ENCODE results near the gene SERP2. TPM values are rescaled to one million over a fixed set of nuclear protein-coding genes. Genes with fewer than 3 reads are reported as not detected.

SERP2 gene
- total RNA-seq, 1 donor from 2014 or later: 2.4 TPM

GRCh38 chr13:44435142-44435918 lies 61.7 kb downstream of the SERP2 start:
- peaks cover 9% of the 10 kb centered on the region for H3K36me3 Mint-ChIP-seq (ENCODE audit: low read depth, unreplicated experiment)
- peak; percentile 96 for DNase-seq (ENCODE audit: low read depth)
- peaks cover 16% of the 10 kb centered on the region for H3K36me3 ChIP-seq (ENCODE audit: insufficient read depth, low read length)
- peaks cover 29% of the 10 kb centered on the region for H3K4me1 Mint-ChIP-seq (ENCODE audit: low read depth, unreplicated experiment)
- H3K4me2 ChIP-seq (ENCODE audit: low read length): peak overlapping the region; percentile 82
- H3K27ac ChIP-seq (ENCODE audit: low read depth, low read length): peak overlapping the region; percentile 95
- H3K27me3 ChIP-seq (ENCODE audit: insufficient read depth, low read length): no peaks in the 10 kb centered on the region
- peak overlapping the region; percentile 91 for H3K27ac Mint-ChIP-seq (ENCODE audit: unreplicated experiment)
- no peaks in the 10 kb centered on the region for H3K27me3 Mint-ChIP-seq (ENCODE audit: low read depth, unreplicated experiment)
- H3K9me3 ChIP-seq (ENCODE audit: insufficient read depth, low read depth, low read length): no peaks in the 10 kb centered on the region
- H3K9me3 Mint-ChIP-seq (ENCODE audit: unreplicated experiment): no peaks in the 10 kb centered on the region
- FAIRE-seq: peak; percentile 79
- peak overlapping the region; percentile 99 for H3K4me3 ChIP-seq (ENCODE audit: insufficient read depth, low read depth, low read length)
- peak overlapping the region; percentile 99 for H3K9ac ChIP-seq (ENCODE audit: low read length)
- peak overlapping the region; percentile 95 for H3K4me3 Mint-ChIP-seq (ENCODE audit: unreplicated experiment)
- TF ChIP-seq CTCF (IDR thresholded peaks at IDR 0.05; ENCODE audit: insufficient read depth, low read depth, low read length) (no peak), EZH2 (IDR thresholded peaks at IDR 0.05; ENCODE audit: insufficient read depth, low read length) (no peak)
- peaks cover 46% of the 10 kb centered on the region for H3K79me2 ChIP-seq (ENCODE audit: insufficient read depth, low read length)
- peaks cover 58% of the 10 kb centered on the region for H4K20me1 ChIP-seq (ENCODE audit: insufficient read depth, low read length)
- peaks cover 22% of the 10 kb centered on the region for H3K4me1 ChIP-seq (ENCODE audit: insufficient read depth, low read length)
- no peak overlapping the region for H2AFZ ChIP-seq (ENCODE audit: low read depth, low read length)

DNA sequence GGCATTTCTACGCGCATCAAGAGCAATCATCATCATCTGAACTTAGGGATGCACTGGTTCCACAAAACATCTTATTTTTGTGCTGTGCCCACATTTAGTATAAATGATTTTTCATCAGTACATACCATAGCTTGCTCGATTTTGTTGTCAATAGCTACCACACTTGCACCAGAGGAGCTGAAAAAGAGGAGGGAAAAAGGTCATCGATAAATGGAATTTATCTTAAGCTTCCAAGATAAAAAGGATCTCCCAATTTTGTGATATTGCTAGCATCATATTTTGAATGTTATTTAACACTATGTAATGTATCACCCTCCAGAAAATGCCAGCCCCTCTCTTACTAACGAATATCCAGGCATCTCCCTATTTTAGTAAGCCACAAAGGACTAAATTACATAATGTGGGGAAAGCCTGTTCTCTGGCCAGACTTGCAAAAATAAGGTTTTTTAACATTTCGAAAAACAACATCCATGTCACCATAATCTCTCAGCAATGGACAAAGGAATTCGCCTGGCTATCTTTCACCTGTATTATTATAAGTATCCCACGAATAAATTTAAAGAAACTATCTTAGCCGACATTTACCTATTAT lies 62.4 kb downstream of the SERP2 start:
- Histone ChIP-seq H3K36me3 (ENCODE audit: insufficient read depth, low read length) (peaks cover 16% of the 10 kb centered on the region), H3K4me1 (ENCODE audit: insufficient read depth, low read length) (peaks cover 22% of the 10 kb centered on the region), H3K27me3 (ENCODE audit: insufficient read depth, low read length) (no peaks in the 10 kb centered on the region), H3K4me2 (ENCODE audit: low read length) (peak overlapping the region; percentile 82), H3K4me3 (ENCODE audit: insufficient read depth, low read depth, low read length) (peak overlapping the region; percentile 99), H4K20me1 (ENCODE audit: insufficient read depth, low read length) (peaks cover 65% of the 10 kb centered on the region), H3K9ac (ENCODE audit: low read length) (peak overlapping the region; percentile 99), H2AFZ (ENCODE audit: low read depth, low read length) (no peak overlapping the region), H3K79me2 (ENCODE audit: insufficient read depth, low read length) (peaks cover 47% of the 10 kb centered on the region), H3K27ac (ENCODE audit: low read depth, low read length) (peak overlapping the region; percentile 95), H3K9me3 (ENCODE audit: insufficient read depth, low read depth, low read length) (no peaks in the 10 kb centered on the region)
- no peaks in the 10 kb centered on the region for H3K9me3 Mint-ChIP-seq (ENCODE audit: unreplicated experiment)
- peak overlapping the region; percentile 95 for H3K4me3 Mint-ChIP-seq (ENCODE audit: unreplicated experiment)
- DNase-seq (ENCODE audit: low read depth): no peak
- no peaks in the 10 kb centered on the region for H3K27me3 Mint-ChIP-seq (ENCODE audit: low read depth, unreplicated experiment)
- peaks cover 29% of the 10 kb centered on the region for H3K4me1 Mint-ChIP-seq (ENCODE audit: low read depth, unreplicated experiment)
- FAIRE-seq: no peak
- H3K27ac Mint-ChIP-seq (ENCODE audit: unreplicated experiment): peak overlapping the region; percentile 91
- TF ChIP-seq CTCF (IDR thresholded peaks at IDR 0.05; ENCODE audit: insufficient read depth, low read depth, low read length): no peak
- peaks cover 9% of the 10 kb centered on the region for H3K36me3 Mint-ChIP-seq (ENCODE audit: low read depth, unreplicated experiment)
